ENCODE results near the gene AHCYL1.

- no peak for TF ChIP-seq CTCF (IDR thresholded peaks at IDR 0.05; ENCODE audit: insufficient read depth, low read length, poor library complexity, severe bottlenecking)
- TF ChIP-seq EZH2phosphoT487 (conservative IDR thresholded peaks at IDR 0.05; ENCODE audit: low read length), result no peak
These were observed 1.5 kb downstream of the AHCYL1 start for GRCh38 chr1:109986054-109986444.
